ENCODE data around the gene PLCH2. TPM values are rescaled to one million over a fixed set of nuclear protein-coding genes. Genes with fewer than 3 reads are reported as not detected.
A peak's percentile ranks its signal among the peaks of the same experiment; 100 is the strongest.

Gene PLCH2
- total RNA-seq, 1 experiment from 2014 or later, result not detected

DNA sequence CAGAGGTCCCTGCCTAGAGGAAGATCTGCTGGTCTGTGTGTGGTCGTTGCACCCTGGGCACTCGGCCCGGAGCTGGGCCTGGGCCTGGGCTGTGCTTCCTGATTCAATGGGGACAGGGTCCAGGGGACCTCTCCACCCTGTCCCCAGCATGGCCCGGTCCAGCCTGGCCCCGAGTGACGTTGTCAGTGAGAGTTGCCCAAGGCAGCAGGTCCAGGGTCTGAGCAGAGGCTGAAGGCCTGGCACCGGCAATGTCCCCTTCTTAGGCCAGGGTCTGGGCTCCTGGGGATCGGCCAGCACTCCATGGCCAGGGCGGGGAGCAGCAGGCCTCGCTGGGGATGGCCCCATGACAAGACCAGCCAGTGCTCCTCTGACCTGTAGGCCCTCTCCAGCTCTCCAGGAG lies 48.1 kb upstream of the PLCH2 start:
- Histone ChIP-seq H3K36me3 (ENCODE audit: insufficient read depth, low read length, poor library complexity, severe bottlenecking) (no peaks in the 10 kb centered on the region), H3K27me3 (replicated peaks; ENCODE audit: insufficient read depth, low read depth, low read length, poor library complexity) (peaks cover 27% of the 10 kb centered on the region), H3K4me1 (ENCODE audit: insufficient read depth, low read length, poor library complexity, severe bottlenecking) (no peaks in the 10 kb centered on the region), H3K4me3 (ENCODE audit: low read depth, low read length, poor library complexity, severe bottlenecking) (no peak overlapping the region), H3K9me3 (ENCODE audit: low read depth, low read length, poor library complexity, severe bottlenecking) (no peaks in the 10 kb centered on the region), H3K27ac (ENCODE audit: low read depth, low read length, poor library complexity, severe bottlenecking) (no peak overlapping the region)
- ChIA-PET POLR2A (ENCODE audit: low non-redundant PET) (no interaction called here), CTCF (interaction anchor here (0.5 kb wide), 1 partner anchor 13 kb away, joined by 3 read pairs; no protein-coding TSS in a partner anchor)
- no peak for TF ChIP-seq EZH2 (IDR thresholded peaks at IDR 0.05; ENCODE audit: borderline replicate concordance, low read depth, low read length, poor library complexity, severe bottlenecking)
- TF ChIP-seq, protein P1, sequence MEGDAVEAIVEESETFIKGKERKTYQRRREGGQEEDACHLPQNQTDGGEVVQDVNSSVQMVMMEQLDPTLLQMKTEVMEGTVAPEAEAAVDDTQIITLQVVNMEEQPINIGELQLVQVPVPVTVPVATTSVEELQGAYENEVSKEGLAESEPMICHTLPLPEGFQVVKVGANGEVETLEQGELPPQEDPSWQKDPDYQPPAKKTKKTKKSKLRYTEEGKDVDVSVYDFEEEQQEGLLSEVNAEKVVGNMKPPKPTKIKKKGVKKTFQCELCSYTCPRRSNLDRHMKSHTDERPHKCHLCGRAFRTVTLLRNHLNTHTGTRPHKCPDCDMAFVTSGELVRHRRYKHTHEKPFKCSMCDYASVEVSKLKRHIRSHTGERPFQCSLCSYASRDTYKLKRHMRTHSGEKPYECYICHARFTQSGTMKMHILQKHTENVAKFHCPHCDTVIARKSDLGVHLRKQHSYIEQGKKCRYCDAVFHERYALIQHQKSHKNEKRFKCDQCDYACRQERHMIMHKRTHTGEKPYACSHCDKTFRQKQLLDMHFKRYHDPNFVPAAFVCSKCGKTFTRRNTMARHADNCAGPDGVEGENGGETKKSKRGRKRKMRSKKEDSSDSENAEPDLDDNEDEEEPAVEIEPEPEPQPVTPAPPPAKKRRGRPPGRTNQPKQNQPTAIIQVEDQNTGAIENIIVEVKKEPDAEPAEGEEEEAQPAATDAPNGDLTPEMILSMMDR (conservative IDR thresholded peaks at IDR 0.05; ENCODE audit: low read depth, low read length), result no peak
- intact Hi-C loops (cut with micrococcal nuclease; ENCODE audit: unreplicated experiment), result no loop called here
- no peak for DNase-seq (ENCODE audit: low spot score)
- BruUV-seq (replicated peaks), result no TSS peak

DNA sequence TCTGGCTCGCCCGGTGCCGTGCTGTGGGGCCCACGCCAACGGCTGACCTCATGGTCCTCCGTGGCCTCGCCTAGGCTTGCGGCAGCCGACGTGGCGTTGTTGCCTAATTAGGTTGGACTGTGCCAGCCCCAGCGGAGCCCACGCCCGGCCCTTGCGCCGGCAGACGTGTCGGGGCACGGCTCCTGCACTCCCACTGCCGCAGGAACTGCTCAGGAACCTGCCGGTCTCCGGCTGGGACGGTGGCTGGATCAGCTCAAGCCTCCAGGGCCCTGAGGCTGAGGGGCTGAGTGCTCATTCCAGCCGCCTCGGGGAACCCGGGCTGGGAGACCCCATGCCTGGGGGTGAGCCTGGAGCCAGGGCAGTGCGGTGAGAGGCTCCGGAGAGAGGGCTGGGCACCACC lies 47.6 kb upstream of the PLCH2 start:
- Histone ChIP-seq H3K36me3 (ENCODE audit: insufficient read depth, low read length, poor library complexity, severe bottlenecking) (no peaks in the 10 kb centered on the region), H3K27me3 (replicated peaks; ENCODE audit: insufficient read depth, low read depth, low read length, poor library complexity) (peaks cover 28% of the 10 kb centered on the region), H3K27ac (ENCODE audit: low read depth, low read length, poor library complexity, severe bottlenecking) (no peak overlapping the region), H3K9me3 (ENCODE audit: low read depth, low read length, poor library complexity, severe bottlenecking) (no peaks in the 10 kb centered on the region), H3K4me3 (ENCODE audit: low read depth, low read length, poor library complexity, severe bottlenecking) (no peak overlapping the region), H3K4me1 (ENCODE audit: insufficient read depth, low read length, poor library complexity, severe bottlenecking) (no peaks in the 10 kb centered on the region)
- CTCF ChIA-PET, result interaction anchor here (0.5 kb wide), 1 partner anchor 13 kb away, joined by 3 read pairs; no protein-coding TSS in a partner anchor
- intact Hi-C loops (cut with micrococcal nuclease; ENCODE audit: unreplicated experiment), result no loop called here
- POLR2A ChIA-PET (ENCODE audit: low non-redundant PET), result no interaction called here
- TF ChIP-seq EZH2 (IDR thresholded peaks at IDR 0.05; ENCODE audit: borderline replicate concordance, low read depth, low read length, poor library complexity, severe bottlenecking), result no peak
- TF ChIP-seq, protein P1 (conservative IDR thresholded peaks at IDR 0.05; ENCODE audit: low read depth, low read length), result no peak
- DNase-seq (ENCODE audit: low spot score), result no peak
- BruUV-seq (replicated peaks), result no TSS peak

DNA sequence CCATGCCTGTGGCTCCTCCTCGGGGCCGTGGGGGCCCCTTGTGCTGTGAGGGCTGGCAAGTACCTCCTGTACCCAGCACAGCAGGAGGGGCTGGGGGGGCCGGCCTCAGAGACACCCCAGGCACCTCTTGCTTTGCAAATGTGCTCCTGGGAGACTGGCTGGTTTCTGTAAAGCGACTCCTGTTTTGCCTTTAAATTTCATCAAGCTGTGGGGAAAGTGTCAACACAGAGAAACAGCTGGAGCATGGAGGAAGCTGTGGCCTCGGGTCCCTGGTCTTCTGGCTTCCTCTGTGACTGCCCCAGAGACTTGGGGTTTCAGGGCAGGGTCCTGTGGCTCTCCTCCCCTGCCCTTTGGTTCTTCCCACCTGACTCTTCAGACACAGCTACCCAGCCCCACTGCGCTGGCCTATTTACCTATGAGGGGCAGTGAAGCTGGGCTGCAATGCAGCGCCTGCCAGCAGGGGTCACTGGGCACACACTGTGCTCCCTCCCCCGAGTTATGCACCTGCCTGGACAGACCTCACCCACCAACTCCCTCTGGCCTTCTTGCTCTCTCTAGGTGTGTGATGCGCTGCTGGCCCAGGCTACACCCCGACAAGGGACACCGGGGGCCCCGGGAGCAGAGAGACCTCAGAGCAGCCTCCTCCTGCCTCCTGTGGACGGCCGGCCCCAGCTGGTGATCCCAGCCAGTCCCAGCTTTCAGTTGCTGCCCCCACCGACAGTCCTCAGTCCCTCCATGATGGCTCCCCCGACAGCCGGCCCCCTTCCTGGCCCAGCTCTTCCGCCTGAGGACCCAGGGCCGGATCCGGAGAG lies 46.1 kb upstream of the PLCH2 start:
- no peak for DNase-seq (ENCODE audit: low spot score)
- no TSS peak for BruUV-seq (replicated peaks)
- Histone ChIP-seq H3K9me3 (ENCODE audit: low read depth, low read length, poor library complexity, severe bottlenecking) (no peaks in the 10 kb centered on the region), H3K27ac (ENCODE audit: low read depth, low read length, poor library complexity, severe bottlenecking) (no peak overlapping the region), H3K36me3 (ENCODE audit: insufficient read depth, low read length, poor library complexity, severe bottlenecking) (no peaks in the 10 kb centered on the region), H3K27me3 (replicated peaks; ENCODE audit: insufficient read depth, low read depth, low read length, poor library complexity) (peaks cover 36% of the 10 kb centered on the region), H3K4me3 (ENCODE audit: low read depth, low read length, poor library complexity, severe bottlenecking) (no peak overlapping the region), H3K4me1 (ENCODE audit: insufficient read depth, low read length, poor library complexity, severe bottlenecking) (no peaks in the 10 kb centered on the region)
- POLR2A ChIA-PET (ENCODE audit: low non-redundant PET), result no interaction called here
- intact Hi-C loops (cut with micrococcal nuclease; ENCODE audit: unreplicated experiment), result no loop called here
- TF ChIP-seq, protein P1 (conservative IDR thresholded peaks at IDR 0.05; ENCODE audit: low read depth, low read length), result peak; percentile 49
- no peak for TF ChIP-seq EZH2 (IDR thresholded peaks at IDR 0.05; ENCODE audit: borderline replicate concordance, low read depth, low read length, poor library complexity, severe bottlenecking)
- CTCF ChIA-PET, result no interaction called here

Data from A673 (cell line).